GM12864 (cell line): ENCODE measurements around the gene TXNDC5.
A peak's percentile ranks its signal among the peaks of the same experiment; 100 is the strongest.

Experiments
- DNase-seq: peaks from one replicate; pipeline ENCODE4 v3.0.0-alpha.2; 2011; ENCODE audit warnings: low read depth
- H3K4me3 ChIP-seq: 2 replicates; pipeline ENCODE4 v1.5.1; 2011; ENCODE audit warnings: mild to moderate bottlenecking, low read depth, low read length, control low read depth
- TF ChIP-seq, protein P1 (sequence below): IDR thresholded peaks from 2 replicates; pipeline ENCODE4 v1.5.1; 2011; ENCODE audit warnings: low read depth, mild to moderate bottlenecking, moderate library complexity, low read length, control low read depth, inconsistent platforms; ENCODE audit errors: missing control alignments

The TXNDC5 gene

DNA sequence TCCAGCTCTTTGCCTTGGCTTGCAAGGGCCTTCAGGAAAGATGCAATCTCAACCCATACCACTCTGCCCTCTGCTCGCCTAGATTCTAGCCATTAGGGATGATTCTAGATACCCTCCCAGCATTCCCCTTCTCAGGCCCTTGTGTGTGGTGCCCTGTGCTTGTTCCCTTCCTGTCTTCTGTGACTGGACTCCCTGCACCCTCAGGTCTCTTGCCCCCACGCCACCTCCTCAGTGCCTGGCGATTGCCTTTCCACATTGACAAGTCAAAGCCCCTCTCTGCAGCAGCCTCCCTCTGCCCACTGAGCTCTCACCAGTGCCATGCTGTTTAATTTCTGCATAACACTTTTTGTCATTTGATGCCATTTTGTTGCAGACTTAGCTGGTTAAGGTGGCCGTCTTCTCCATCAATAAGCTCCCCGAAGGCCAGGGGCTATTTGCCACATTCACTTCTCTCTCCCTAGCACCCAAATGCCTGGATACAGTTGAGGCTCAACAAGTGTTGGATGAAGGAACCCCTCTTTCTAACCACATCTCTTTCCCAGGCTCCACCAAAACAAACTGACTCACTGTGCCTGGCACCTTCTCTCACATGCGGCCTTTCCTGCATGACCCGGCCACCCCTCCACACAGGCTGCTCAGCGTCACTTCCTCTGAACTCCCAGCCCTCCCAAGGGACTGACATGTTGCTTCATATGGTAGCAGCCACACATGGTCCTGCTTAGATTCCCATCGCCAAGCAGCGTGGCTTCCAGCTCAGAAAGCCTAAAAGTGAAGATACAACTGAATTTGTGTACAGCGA lies 4.6 kb upstream of the TXNDC5 start:
- TF ChIP-seq, protein P1, sequence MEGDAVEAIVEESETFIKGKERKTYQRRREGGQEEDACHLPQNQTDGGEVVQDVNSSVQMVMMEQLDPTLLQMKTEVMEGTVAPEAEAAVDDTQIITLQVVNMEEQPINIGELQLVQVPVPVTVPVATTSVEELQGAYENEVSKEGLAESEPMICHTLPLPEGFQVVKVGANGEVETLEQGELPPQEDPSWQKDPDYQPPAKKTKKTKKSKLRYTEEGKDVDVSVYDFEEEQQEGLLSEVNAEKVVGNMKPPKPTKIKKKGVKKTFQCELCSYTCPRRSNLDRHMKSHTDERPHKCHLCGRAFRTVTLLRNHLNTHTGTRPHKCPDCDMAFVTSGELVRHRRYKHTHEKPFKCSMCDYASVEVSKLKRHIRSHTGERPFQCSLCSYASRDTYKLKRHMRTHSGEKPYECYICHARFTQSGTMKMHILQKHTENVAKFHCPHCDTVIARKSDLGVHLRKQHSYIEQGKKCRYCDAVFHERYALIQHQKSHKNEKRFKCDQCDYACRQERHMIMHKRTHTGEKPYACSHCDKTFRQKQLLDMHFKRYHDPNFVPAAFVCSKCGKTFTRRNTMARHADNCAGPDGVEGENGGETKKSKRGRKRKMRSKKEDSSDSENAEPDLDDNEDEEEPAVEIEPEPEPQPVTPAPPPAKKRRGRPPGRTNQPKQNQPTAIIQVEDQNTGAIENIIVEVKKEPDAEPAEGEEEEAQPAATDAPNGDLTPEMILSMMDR: no peak
- H3K4me3 ChIP-seq: no peak overlapping the region
- DNase-seq: no peak

- no peak overlapping the region for H3K4me3 ChIP-seq
- no peak for DNase-seq
- TF ChIP-seq, protein P1: no peak
Measured at GRCh38 chr6:7914311-7914710, 3.7 kb upstream of the TXNDC5 start.

DNA sequence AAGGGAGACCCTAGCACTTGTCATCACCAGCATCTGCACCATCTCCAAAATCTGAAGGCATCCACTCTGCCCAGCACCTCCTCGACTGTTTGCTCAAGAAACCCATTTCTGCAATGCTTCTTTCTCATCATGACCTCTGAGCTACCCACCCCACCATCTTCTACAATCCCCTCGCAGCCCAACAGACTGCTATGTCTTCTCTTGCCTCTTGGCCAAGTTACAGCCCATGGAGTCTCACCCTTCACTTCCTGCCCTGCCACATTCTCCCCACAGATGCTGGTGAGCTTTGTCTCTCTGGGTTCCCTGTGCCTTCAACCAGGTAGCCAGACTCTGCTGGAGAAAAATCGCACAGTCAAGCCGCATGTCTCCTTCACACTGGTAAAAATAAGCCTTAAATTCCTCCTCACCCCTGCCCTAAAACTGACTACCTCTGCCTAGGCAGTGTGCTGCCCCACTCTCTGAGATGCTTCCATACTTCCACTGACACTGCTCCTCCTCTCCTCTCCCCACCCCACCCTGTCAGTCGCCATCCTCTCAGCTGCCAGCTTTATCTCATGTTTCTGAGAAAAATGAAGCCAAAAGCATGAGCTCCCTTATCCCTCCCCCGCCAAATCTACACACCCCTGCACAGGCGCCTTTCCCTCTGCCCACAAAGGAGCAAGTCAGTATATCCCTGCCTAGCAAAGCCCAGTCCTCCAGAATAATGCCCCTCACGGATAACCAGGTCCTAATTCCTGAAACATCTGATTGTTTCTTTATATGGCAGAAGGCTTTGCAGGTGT lies 2.3 kb upstream of the TXNDC5 start:
- TF ChIP-seq, protein P1: no peak
- DNase-seq: no peak
- no peak overlapping the region for H3K4me3 ChIP-seq

DNA sequence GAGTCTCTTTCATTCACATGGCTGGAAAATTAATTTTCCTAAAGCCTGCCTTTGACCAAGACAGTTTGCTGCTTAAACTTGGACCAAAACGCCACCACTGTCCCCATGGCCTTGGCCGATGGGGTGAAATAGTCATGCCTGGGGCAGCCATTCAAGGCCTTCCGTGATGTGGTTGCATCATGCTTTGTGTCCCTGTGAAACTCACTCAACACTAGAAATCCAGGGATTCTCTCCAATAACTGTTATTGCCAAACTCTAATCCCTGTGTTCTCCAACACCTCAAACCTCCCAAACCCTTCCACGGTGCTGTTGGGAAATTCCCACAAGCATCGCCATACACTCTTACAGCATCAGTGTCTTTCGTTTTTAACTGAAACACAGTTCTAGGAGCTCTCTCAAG lies 1.4 kb upstream of the TXNDC5 start:
- H3K4me3 ChIP-seq: no peak overlapping the region
- no peak for DNase-seq
- TF ChIP-seq, protein P1: no peak

- TF ChIP-seq, protein P1: no peak
- no peak for DNase-seq
Measured at GRCh38 chr6:7911345-7911725, 747 bp upstream of the TXNDC5 start.

GRCh38 chr6:7910298-7910653 lies 312 bp downstream of the TXNDC5 start:
- DNase-seq: no peak
- TF ChIP-seq, protein P1: no peak
- peak overlapping the region; percentile 98 for H3K4me3 ChIP-seq

More at GRCh38 chr6:7911345-7911725, 747 bp upstream of the TXNDC5 start:
- H3K4me3 ChIP-seq: peak overlapping the region; percentile 98
